GM19452 (cell line): Measurements from ENCODE around the gene MTA3.
A peak's percentile ranks its signal among the peaks of the same experiment; 100 is the strongest.

Experiments
- ATAC-seq: cut with Tn5 transposase; IDR thresholded peaks from one replicate; pipeline ENCODE4 v1.9.1; 2021; ENCODE audit not compliant: unreplicated experiment

MTA3 gene

GRCh38 chr2:42653908-42654445 is 85.5 kb downstream of the MTA3 start:
- ATAC-seq, result no peak

- no peak for ATAC-seq
Observed at GRCh38 chr2:42658306-42658705, 89.9 kb downstream of the MTA3 start.

DNA sequence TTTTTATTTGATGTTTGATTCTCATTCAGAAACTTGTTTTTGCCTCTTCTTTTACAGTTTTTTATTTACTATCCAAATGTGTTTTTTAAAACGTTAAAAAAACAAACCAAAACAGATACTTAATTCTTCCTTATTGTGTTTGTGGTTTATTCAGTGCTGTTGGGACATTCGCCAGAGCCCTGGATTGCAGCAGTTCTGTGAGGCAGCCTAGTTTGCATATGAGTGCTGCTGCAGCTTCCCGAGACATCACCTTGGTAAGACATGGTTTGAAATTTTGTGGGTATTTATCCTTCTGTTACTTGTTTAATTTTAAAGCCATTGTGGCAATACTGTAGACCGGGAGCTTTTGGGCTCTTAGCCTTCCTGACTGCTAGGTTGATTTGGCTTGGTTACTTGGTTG is 91.2 kb downstream of the MTA3 start:
- ATAC-seq, result no peak

GRCh38 chr2:42663106-42663780 is 94.8 kb downstream of the MTA3 start:
- peak; percentile 90 for ATAC-seq

DNA sequence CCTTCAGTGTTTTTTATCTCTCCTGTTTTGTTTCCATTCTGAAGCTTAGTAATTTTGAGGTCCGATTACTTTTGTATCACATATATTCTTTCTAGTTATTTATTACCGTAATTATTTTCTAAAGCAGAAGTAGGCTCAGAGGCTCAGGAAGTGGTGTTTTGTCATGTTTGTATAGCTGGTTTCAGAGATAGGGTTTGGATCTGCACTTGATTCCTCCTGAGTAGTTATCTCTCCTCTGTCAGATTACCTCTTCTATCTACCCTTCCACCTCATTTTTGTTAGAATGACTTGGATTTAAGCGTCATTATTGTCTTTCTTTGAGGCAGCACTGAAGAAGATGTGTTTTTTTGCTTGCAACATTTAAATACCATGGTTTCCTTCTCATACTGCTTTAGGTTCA is 95.4 kb downstream of the MTA3 start:
- ATAC-seq, result peak; percentile 55

GRCh38 chr2:42673989-42674579 is 105.7 kb downstream of the MTA3 start:
- no peak for ATAC-seq

- no peak for ATAC-seq
Observed at GRCh38 chr2:42675815-42676214, 107.4 kb downstream of the MTA3 start.

DNA sequence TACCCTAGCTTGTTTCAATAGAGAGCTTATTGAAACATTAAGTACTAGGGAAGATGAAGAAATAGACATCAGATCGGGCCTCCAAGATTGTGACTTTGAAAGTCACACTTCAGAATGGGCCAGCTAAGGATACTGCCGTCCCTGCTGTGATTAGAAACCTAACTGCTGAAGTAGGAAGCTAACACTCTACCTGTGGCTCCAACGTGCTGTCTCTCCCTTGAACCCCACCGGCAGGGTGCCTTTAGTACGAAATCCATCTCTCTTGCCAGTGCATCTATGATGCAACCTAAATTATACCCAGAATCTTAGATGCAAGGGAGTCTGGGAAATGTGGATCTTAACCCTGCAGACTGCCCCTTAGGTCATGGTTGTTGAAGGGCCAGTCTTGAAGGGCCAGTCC is 116.9 kb downstream of the MTA3 start:
- no peak for ATAC-seq

GRCh38 chr2:42693013-42693615 is 124.7 kb downstream of the MTA3 start:
- no peak for ATAC-seq

- ATAC-seq, result no peak
Observed at GRCh38 chr2:42693688-42694479, 125.5 kb downstream of the MTA3 start.

DNA sequence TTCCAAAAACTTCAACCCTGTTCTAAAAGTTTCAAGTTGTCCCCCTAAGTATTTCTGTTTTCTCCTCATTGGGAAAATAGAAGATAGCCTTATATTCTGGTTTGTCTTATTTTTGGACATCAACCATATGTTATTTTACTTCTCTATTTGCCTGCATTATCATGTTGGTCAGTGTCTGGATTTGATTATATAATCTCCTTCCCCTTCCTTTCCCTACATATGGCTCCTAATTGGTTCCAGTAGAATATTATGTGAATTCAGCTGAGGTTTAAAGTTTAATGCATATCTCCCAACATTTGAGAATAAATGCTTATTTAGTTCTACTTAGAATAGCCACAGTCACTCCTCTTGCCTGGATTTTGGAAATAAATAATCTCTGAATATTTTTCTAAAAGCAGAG is 128.6 kb downstream of the MTA3 start:
- ATAC-seq, result no peak

DNA sequence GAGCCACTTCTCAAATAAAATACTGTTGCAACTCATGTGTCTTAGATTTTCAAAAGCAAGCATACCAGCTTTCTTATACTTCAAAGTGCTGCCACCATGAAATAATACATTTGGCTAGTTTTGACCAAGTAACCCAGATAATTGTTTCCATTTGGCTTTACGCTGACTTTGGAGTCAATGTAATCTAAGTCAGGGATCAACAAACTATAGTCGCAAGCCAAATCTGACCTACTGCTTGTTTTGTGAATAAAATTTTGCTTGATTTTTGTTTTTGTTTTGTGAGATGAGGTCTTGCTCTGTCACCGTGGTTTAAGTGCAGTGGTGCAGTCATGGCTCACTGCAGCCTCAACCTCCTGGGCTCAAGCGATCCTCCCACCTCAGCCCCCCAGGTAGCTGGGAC is 130.5 kb downstream of the MTA3 start:
- ATAC-seq, result no peak

GRCh38 chr2:42706836-42707235 is 138.4 kb downstream of the MTA3 start:
- no peak for ATAC-seq

DNA sequence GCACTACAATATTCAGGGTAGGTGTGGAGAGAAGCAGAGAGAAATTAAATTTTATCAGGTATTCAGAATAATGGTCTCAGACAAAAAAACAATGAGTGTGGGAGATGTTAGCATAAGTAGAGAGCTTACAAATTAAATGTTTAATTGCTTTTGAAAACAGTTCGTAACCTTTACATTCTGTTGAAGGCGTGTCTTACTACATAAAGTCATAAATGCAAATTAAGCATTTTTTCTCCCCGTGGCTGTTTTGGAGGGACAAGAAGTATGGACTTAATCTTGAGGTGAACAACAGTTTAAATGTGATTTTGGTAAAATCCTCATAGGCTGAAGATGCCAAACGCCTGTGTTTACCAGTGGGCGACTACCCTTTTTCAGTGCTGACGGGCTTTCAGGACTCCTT is 139.7 kb downstream of the MTA3 start:
- ATAC-seq, result no peak

DNA sequence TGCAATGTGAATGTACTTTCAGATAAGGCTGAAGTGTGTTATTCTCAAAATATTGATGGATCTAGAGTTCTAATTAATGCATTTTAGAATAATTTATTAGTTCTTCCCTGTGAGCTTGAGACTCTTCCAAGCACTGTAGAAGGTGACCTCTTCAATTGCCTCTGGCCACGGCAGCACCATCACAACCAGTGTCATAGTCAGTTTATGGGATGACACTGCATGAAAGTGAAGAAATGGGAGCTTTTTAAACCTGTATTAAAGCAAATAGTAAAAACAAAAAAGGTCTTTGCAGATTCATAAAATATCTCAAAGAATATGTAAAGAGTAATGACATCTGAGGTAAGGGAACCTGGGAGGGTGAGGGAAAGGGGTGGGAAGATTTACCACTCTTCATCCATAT is 143.5 kb downstream of the MTA3 start:
- ATAC-seq, result no peak

DNA sequence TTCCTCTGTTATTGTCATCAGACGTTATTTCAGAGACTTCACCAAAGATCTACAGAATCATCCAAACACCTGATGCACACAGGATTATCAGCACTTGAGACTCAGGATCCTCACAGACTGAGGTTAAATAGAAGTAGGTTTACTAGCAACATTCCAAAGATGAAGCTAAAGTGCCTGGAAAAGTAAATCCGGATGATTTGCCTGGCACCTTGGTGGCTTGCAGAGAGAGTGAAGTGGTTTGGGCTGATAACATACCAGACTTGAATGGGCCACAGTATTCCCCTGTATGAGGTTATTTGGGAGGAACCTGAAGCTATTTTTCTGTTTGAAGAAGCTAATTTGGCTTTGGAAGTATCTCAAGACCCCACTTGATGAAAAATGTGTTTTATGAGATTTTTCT is 144.5 kb downstream of the MTA3 start:
- no peak for ATAC-seq

- no peak for ATAC-seq
Observed at GRCh38 chr2:42713920-42714319, 145.5 kb downstream of the MTA3 start.

- ATAC-seq, result no peak
Observed at GRCh38 chr2:42714686-42715085, 146.3 kb downstream of the MTA3 start.

GRCh38 chr2:42721898-42722297 is 153.5 kb downstream of the MTA3 start:
- no peak for ATAC-seq

- ATAC-seq, result peak; percentile 97
Observed at GRCh38 chr2:42722320-42723190, 154.1 kb downstream of the MTA3 start.

GRCh38 chr2:42723465-42723864 is 155.0 kb downstream of the MTA3 start:
- no peak for ATAC-seq
